Upper lobe of left lung (tissue), 6 donors: ENCODE data around the gene CDK5RAP2. TPM values are rescaled to one million over a fixed set of nuclear protein-coding genes. Genes with fewer than 3 reads are reported as not detected.

Experiments
- ATAC-seq, 2 donors: fragments of 200-7000 bp; cut with Tn5 transposase; one replicate each; pipeline ENCODE4 v1.9.1; 2022; ENCODE audit warnings: mild to moderate bottlenecking in 2 of 2, moderate library complexity in 2 of 2; ENCODE audit not compliant: low FRiP score in 2 of 2
- DNase-seq, 2 donors: peaks; one replicate each; pipeline ENCODE4 v3.0.0-alpha.2; 2019 to 2020
- H3K27ac ChIP-seq, 4 donors: fragments of 200-600 bp; sonication (generic); one replicate each; pipeline ENCODE4 v1.5.1; 2016 to 2019
- H3K27me3 ChIP-seq, 4 donors: fragments of 200-600 bp; sonication (generic); one replicate each; pipeline ENCODE4 v1.5.1; 2017 to 2019
- H3K36me3 ChIP-seq, 4 donors: fragments of 200-600 bp; sonication (generic); one replicate each; pipeline ENCODE4 v1.5.1; 2016 to 2019
- H3K4me1 ChIP-seq, 4 donors: fragments of 200-600 bp; sonication (generic); one replicate each; pipeline ENCODE4 v1.5.1; 2018 to 2019
- H3K4me3 ChIP-seq, 4 donors: fragments of 200-600 bp; sonication (generic); one replicate each; pipeline ENCODE4 v1.5.1; 2017 to 2019; ENCODE audit warnings: mild to moderate bottlenecking in 2 of 4, moderate library complexity in 1 of 4
- H3K9me3 ChIP-seq, 4 donors: fragments of 200-600 bp; sonication (generic); one replicate each; pipeline ENCODE4 v1.5.1; 2018 to 2019
- EP300 ChIP-seq, 4 donors: sonication (generic); formaldehyde crosslinking; IDR thresholded peaks; one replicate each; pipeline ENCODE4 v1.5.1; 2017; ENCODE audit warnings: antibody characterized with exemption in 4 of 4, control low read depth in 2 of 4
- POLR2A ChIP-seq, 4 donors: fragments of 450-650 bp; IDR thresholded peaks; one replicate each; pipeline ENCODE4 v1.5.1; 2016 to 2017; ENCODE audit warnings: antibody characterized with exemption in 4 of 4, mild to moderate bottlenecking in 2 of 4
- POLR2AphosphoS5 ChIP-seq, 2 donors: sonication (generic); formaldehyde crosslinking; IDR thresholded peaks; one replicate each; pipeline ENCODE4 v1.5.1; 2017; ENCODE audit warnings: antibody characterized with exemption in 2 of 2
- WGBS, 2 donors: methylation state at CpG; one replicate each; pipeline ENCODE4 v1.1.5; 2017 to 2018; 5-methylcytosine and 5-hydroxymethylcytosine counted together
- total RNA-seq, 6 donors: library from RNA; depleted of rRNA in 4 of 6; stranded (reverse); fragments of >200 nt in 4 of 6; gene quantifications; one replicate each; pipeline versions ENCODE4 v1.1.0 to v1.2.1, GENCODE V29; 2016 to 2021
- TF ChIP-seq, protein P1 (sequence below), 6 experiments: fragments of 450-650 bp in 4 of 6; fragments of 200-600 bp in 2 of 6; sonication (generic) in 2 of 6; IDR thresholded peaks; one replicate each; pipeline ENCODE4 v1.5.1; 2016 to 2019; ENCODE audit warnings: antibody characterized with exemption in 6 of 6
- donor health status: DM: no; HTN: no; CAD: no; lungs with moderate emphysema.
- donor health status: DM: no; HTN: yes; CAD: no; lungs with severe emphysema.

Gene CDK5RAP2
- total RNA-seq, 6 donors from 2014 or later: 41.7 to 137 (median 51.6) TPM

GRCh38 chr9:120528829-120529228, 51.1 kb downstream of the CDK5RAP2 start:
- 72 to 81% methylated on average over 7 of the region's 7 CpGs for WGBS, 2 donors
- DNase-seq: no peak
- H3K27me3 ChIP-seq: no peaks in the 10 kb centered on the region
- peaks cover 3 to 32% (median 10%) of the 10 kb centered on the region in 4 donors for H3K4me1 ChIP-seq
- H3K4me3 ChIP-seq: no peak overlapping the region
- no peak for ATAC-seq
- TF ChIP-seq POLR2A (IDR thresholded peaks at IDR 0.05): no peak
- no peak for TF ChIP-seq POLR2AphosphoS5 (IDR thresholded peaks at IDR 0.05)
- TF ChIP-seq, protein P1, sequence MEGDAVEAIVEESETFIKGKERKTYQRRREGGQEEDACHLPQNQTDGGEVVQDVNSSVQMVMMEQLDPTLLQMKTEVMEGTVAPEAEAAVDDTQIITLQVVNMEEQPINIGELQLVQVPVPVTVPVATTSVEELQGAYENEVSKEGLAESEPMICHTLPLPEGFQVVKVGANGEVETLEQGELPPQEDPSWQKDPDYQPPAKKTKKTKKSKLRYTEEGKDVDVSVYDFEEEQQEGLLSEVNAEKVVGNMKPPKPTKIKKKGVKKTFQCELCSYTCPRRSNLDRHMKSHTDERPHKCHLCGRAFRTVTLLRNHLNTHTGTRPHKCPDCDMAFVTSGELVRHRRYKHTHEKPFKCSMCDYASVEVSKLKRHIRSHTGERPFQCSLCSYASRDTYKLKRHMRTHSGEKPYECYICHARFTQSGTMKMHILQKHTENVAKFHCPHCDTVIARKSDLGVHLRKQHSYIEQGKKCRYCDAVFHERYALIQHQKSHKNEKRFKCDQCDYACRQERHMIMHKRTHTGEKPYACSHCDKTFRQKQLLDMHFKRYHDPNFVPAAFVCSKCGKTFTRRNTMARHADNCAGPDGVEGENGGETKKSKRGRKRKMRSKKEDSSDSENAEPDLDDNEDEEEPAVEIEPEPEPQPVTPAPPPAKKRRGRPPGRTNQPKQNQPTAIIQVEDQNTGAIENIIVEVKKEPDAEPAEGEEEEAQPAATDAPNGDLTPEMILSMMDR (IDR thresholded peaks at IDR 0.05): no peak
- TF ChIP-seq EP300 (IDR thresholded peaks at IDR 0.05): no peak
- H3K36me3 ChIP-seq: peaks cover 3 to 83% (median 48%) of the 10 kb centered on the region in 4 donors
- peak overlapping the region in 1 of 4 donors; percentile 37 for H3K27ac ChIP-seq
- no peaks in the 10 kb centered on the region for H3K9me3 ChIP-seq

DNA sequence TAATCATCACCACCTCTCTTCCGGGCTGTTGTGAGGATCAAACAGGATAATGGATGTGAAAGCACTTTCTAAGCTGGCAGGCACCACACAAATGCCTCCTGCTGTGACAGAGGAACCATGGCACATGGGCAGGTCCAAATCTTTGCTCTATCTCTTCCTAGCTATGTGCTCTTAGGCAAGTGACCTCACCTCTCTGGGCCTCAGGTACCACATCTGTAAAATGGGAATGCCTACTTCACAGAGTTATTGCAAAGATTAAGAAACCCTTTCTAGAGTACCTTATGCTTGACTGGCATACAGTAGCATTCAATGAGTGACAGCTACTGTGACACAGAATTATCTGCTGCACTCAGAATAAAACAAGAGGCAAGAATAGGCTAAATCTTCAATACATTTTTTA, 51.6 kb downstream of the CDK5RAP2 start:
- Histone ChIP-seq H3K4me1 (peaks cover 3 to 32% (median 10%) of the 10 kb centered on the region in 4 donors), H3K36me3 (peaks cover 3 to 83% (median 49%) of the 10 kb centered on the region in 4 donors)
- 85 to 97% methylated on average over 1 of the region's 1 CpG for WGBS, 2 donors

DNA sequence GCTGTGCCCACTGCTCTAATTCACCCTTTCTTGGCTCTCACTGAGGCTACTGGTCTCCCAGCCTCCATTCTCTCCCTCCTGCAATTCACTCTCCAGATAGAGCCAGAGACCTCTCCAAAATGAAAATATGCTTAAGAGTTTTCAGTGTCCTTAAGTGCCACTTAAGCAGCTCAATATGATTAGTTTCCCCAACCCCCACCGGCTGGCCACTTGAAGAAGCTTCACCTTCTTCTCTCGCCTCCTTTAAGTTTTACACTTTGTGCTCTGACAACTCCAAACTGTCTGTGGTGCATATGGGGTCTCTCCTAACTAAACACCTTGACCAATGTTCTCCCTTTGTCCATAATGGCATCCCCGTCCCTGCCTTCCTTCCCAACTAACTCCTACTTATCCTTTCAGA, 53.4 kb downstream of the CDK5RAP2 start:
- Histone ChIP-seq H3K36me3 (peaks cover 3 to 80% (median 46%) of the 10 kb centered on the region in 4 donors), H3K9me3 (no peaks in the 10 kb centered on the region), H3K4me3 (no peak overlapping the region), H3K4me1 (peaks cover 0 to 24% (median 5%) of the 10 kb centered on the region in 4 donors), H3K27me3 (no peaks in the 10 kb centered on the region), H3K27ac (peak overlapping the region in 1 of 4 donors; percentile 61)
- WGBS, 2 donors: 79% methylated on average over 3 of the region's 3 CpGs
- ATAC-seq (peak; percentile 28 to 43), DNase-seq (peak in 1 of 2 donors; percentile 49)
- TF ChIP-seq POLR2AphosphoS5 (IDR thresholded peaks at IDR 0.05): no peak
- no peak for TF ChIP-seq POLR2A (IDR thresholded peaks at IDR 0.05)
- TF ChIP-seq, protein P1 (IDR thresholded peaks at IDR 0.05): no peak
- no peak for TF ChIP-seq EP300 (IDR thresholded peaks at IDR 0.05)

More for the DNA sequence above, 51.6 kb downstream of the CDK5RAP2 start:
- DNase-seq: no peak
- no peaks in the 10 kb centered on the region for H3K9me3 ChIP-seq
- no peak for TF ChIP-seq POLR2A (IDR thresholded peaks at IDR 0.05)
- TF ChIP-seq POLR2AphosphoS5 (IDR thresholded peaks at IDR 0.05): no peak
- H3K27ac ChIP-seq: no peak overlapping the region
- ATAC-seq: no peak
- H3K4me3 ChIP-seq: no peak overlapping the region
- no peaks in the 10 kb centered on the region for H3K27me3 ChIP-seq

DNA sequence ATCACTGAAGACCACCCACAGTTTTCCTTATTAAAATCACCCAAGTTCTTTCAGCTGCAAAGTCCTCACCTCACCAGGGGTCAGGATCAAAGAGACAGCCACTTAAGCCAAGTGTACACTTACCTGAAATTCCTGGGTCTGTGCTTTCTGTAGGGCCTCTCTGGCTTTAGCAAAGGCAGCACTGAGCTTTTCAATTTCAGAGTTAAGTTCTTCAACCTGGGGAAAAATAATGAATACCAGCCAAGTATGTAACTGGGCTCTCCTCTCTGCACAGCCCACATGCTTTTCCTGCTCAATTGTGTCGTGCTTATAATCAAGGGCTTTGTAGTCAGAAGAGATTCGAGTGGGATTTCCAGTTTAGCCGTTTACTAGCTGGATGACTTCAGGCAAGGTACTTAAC, 55.1 kb downstream of the CDK5RAP2 start:
- DNase-seq (peak in 1 of 2 donors; percentile 51), ATAC-seq (peak; percentile 53 to 83)
- H3K27me3 ChIP-seq: no peaks in the 10 kb centered on the region
- 60 to 83% methylated on average over 3 of the region's 3 CpGs for WGBS, 2 donors
- peaks cover 0 to 24% (median 5%) of the 10 kb centered on the region in 4 donors for H3K4me1 ChIP-seq
- peak overlapping the region in 2 of 4 donors; percentile 7 to 72 for H3K27ac ChIP-seq
- H3K4me3 ChIP-seq: no peak overlapping the region
- peak in 1 of 4 donors; percentile 84 for TF ChIP-seq EP300 (IDR thresholded peaks at IDR 0.05)
- no peak for TF ChIP-seq POLR2AphosphoS5 (IDR thresholded peaks at IDR 0.05)
- peaks cover 3 to 75% (median 43%) of the 10 kb centered on the region in 4 donors for H3K36me3 ChIP-seq
- no peaks in the 10 kb centered on the region for H3K9me3 ChIP-seq

- peaks cover 0 to 22% (median 5%) of the 10 kb centered on the region in 4 donors for H3K4me1 ChIP-seq
- H3K27ac ChIP-seq: peak overlapping the region in 1 of 4 donors; percentile 34
- no peak for ATAC-seq
- WGBS, 2 donors: 84 to 91% methylated on average over 3 of the region's 3 CpGs
- H3K4me3 ChIP-seq: no peak overlapping the region
- DNase-seq: no peak
- no peak for TF ChIP-seq POLR2A (IDR thresholded peaks at IDR 0.05)
- TF ChIP-seq, protein P1 (IDR thresholded peaks at IDR 0.05): no peak
- no peak for TF ChIP-seq POLR2AphosphoS5 (IDR thresholded peaks at IDR 0.05)
- TF ChIP-seq EP300 (IDR thresholded peaks at IDR 0.05): no peak
- H3K27me3 ChIP-seq: no peaks in the 10 kb centered on the region
- H3K9me3 ChIP-seq: no peaks in the 10 kb centered on the region
- H3K36me3 ChIP-seq: peaks cover 0 to 67% (median 35%) of the 10 kb centered on the region in 4 donors
These were observed 55.9 kb downstream of the CDK5RAP2 start for GRCh38 chr9:120524038-120524437.

DNA sequence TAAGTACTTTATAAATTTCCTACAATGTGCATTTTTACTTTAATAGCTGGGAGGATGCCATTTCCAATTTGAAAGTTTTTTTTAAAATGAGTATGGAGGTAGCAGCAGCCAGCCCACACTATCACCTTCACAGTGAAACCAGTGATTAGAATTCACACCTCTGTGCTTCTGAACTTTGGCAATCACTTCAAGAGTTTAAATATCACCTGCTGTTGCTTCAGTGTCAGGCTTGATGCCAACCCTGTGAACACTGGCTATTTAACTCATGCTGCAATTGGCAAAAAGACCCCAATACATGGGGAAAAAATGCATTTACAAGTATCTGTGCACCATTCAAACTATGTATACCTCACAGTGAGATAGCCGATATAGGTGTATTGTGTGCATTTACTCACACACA, 57.4 kb downstream of the CDK5RAP2 start:
- ATAC-seq (no peak), DNase-seq (no peak)
- TF ChIP-seq EP300 (IDR thresholded peaks at IDR 0.05) (no peak), POLR2AphosphoS5 (IDR thresholded peaks at IDR 0.05) (no peak), POLR2A (IDR thresholded peaks at IDR 0.05) (no peak)
- TF ChIP-seq, protein P1 (IDR thresholded peaks at IDR 0.05): no peak
- Histone ChIP-seq H3K27me3 (no peaks in the 10 kb centered on the region), H3K27ac (no peak overlapping the region), H3K36me3 (peaks cover 0 to 62% (median 29%) of the 10 kb centered on the region in 4 donors), H3K9me3 (no peaks in the 10 kb centered on the region), H3K4me3 (no peak overlapping the region), H3K4me1 (peaks cover 0 to 21% (median 5%) of the 10 kb centered on the region in 4 donors)
- 80 to 100% methylated on average over 1 of the region's 1 CpG for WGBS, 2 donors
